ENCODE data around the gene NADSYN1. TPM values are rescaled to one million over a fixed set of nuclear protein-coding genes. Genes with fewer than 3 reads are reported as not detected.

Gene NADSYN1
- total RNA-seq, 1 experiment from 2014 or later: 79.7 TPM

DNA sequence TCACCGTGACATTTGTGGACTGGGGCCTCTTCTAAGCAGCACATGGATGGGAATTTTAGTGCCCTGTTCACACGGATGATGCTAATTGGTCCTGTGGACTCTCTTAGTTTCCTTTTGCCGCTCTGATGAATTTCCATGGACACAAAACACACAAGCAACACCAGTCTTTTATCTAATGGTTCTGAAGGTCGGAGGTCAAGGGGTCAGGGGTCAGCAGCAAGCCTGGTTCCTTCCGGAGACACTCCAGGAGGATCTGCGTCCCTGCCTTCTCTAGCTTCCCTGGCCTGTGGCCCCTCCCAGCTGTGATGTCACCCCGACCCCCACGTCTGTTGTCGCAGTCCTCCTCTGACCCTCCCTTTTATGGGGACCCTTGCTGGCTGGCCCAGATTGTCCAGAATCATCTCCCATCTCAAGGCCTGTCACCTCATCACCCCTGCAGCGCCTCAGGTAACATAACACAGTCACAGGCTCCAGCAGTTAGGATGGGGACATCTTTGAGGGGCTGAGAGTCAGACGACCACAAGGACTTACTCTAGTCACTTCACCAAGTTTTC is 6.8 kb downstream of the NADSYN1 start:
- Mint-ChIP-seq H3K36me3 (ENCODE audit: insufficient read depth, unreplicated experiment) (peaks cover 46% of the 10 kb centered on the region), H3K9me3 (ENCODE audit: low read depth, unreplicated experiment) (no peaks in the 10 kb centered on the region)
- CTCF ChIA-PET: no interaction called here

DNA sequence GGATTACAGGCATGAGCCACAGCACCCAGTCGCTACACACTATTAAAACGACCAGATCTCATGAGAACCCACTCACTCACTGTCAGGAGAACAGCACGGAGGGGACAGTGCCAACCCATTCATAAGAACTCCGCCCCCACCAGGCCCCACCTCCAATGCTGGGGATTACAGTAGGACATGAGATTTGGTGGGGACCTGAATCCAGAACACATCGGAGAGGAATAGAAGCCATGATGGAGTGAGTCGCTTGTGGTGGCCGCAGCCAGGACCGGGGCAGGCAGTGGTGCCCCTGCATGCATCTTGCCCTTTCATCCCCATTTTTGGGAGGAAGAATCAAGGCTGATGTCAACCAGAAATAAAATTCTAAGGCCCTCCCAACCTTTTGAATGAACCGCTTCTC is 8.7 kb downstream of the NADSYN1 start:
- no peaks in the 10 kb centered on the region for H3K27me3 Mint-ChIP-seq (ENCODE audit: unreplicated experiment)
- H3K4me1 Mint-ChIP-seq (ENCODE audit: low read depth, unreplicated experiment): no peaks in the 10 kb centered on the region
- intact Hi-C loops (cut with micrococcal nuclease; ENCODE audit: unreplicated experiment): no loop called here
- H3K4me3 Mint-ChIP-seq (ENCODE audit: low read depth, unreplicated experiment): no peak overlapping the region
- DNase-seq: no peak
- H3K27ac Mint-ChIP-seq (ENCODE audit: unreplicated experiment): no peak overlapping the region
- no TSS peak for BruUV-seq (replicated peaks)
- CTCF ChIA-PET: no interaction called here
- TF ChIP-seq, protein P1, sequence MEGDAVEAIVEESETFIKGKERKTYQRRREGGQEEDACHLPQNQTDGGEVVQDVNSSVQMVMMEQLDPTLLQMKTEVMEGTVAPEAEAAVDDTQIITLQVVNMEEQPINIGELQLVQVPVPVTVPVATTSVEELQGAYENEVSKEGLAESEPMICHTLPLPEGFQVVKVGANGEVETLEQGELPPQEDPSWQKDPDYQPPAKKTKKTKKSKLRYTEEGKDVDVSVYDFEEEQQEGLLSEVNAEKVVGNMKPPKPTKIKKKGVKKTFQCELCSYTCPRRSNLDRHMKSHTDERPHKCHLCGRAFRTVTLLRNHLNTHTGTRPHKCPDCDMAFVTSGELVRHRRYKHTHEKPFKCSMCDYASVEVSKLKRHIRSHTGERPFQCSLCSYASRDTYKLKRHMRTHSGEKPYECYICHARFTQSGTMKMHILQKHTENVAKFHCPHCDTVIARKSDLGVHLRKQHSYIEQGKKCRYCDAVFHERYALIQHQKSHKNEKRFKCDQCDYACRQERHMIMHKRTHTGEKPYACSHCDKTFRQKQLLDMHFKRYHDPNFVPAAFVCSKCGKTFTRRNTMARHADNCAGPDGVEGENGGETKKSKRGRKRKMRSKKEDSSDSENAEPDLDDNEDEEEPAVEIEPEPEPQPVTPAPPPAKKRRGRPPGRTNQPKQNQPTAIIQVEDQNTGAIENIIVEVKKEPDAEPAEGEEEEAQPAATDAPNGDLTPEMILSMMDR (IDR thresholded peaks at IDR 0.05; ENCODE audit: unreplicated experiment): no peak
- no peaks in the 10 kb centered on the region for H3K9me3 Mint-ChIP-seq (ENCODE audit: low read depth, unreplicated experiment)
- peaks cover 30% of the 10 kb centered on the region for H3K36me3 Mint-ChIP-seq (ENCODE audit: insufficient read depth, unreplicated experiment)

More for the DNA sequence above, 6.8 kb downstream of the NADSYN1 start:
- DNase-seq: no peak
- TF ChIP-seq, protein P1 (IDR thresholded peaks at IDR 0.05; ENCODE audit: unreplicated experiment): no peak
- H3K4me1 Mint-ChIP-seq (ENCODE audit: low read depth, unreplicated experiment): peaks cover 2% of the 10 kb centered on the region
- intact Hi-C loops (cut with micrococcal nuclease; ENCODE audit: unreplicated experiment): no loop called here
- no peak overlapping the region for H3K4me3 Mint-ChIP-seq (ENCODE audit: low read depth, unreplicated experiment)
- H3K27me3 Mint-ChIP-seq (ENCODE audit: unreplicated experiment): no peaks in the 10 kb centered on the region
- H3K27ac Mint-ChIP-seq (ENCODE audit: unreplicated experiment): no peak overlapping the region
- BruUV-seq (replicated peaks): no TSS peak

DNA sequence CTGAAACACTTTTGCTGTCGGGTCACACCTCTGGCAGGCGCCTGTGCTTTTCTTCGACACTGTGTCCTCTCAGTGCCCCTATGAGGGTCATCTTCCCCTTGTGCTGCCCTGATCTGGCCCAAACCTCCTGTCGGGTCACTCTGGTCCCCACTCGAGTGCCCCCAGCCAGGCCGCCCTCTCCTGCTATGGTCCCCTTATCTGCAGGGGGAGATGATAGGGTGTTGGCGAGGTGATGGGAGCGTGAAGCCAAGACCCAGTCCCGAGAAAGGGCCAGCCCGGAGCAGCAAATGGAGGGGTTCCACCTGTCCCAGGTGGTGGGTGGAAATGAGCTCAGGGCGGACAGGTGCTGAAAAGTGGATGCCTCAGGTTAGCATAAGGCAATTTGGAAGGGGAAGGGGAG is 9.7 kb downstream of the NADSYN1 start:
- intact Hi-C loops (cut with micrococcal nuclease; ENCODE audit: unreplicated experiment): no loop called here
- Mint-ChIP-seq H3K27ac (ENCODE audit: unreplicated experiment) (no peak overlapping the region), H3K9me3 (ENCODE audit: low read depth, unreplicated experiment) (no peaks in the 10 kb centered on the region), H3K36me3 (ENCODE audit: insufficient read depth, unreplicated experiment) (peaks cover 26% of the 10 kb centered on the region), H3K4me3 (ENCODE audit: low read depth, unreplicated experiment) (no peak overlapping the region), H3K27me3 (ENCODE audit: unreplicated experiment) (no peaks in the 10 kb centered on the region), H3K4me1 (ENCODE audit: low read depth, unreplicated experiment) (no peaks in the 10 kb centered on the region)
- DNase-seq: no peak
- CTCF ChIA-PET: no interaction called here
- TF ChIP-seq, protein P1 (IDR thresholded peaks at IDR 0.05; ENCODE audit: unreplicated experiment): no peak
- BruUV-seq (replicated peaks): no TSS peak

DNA sequence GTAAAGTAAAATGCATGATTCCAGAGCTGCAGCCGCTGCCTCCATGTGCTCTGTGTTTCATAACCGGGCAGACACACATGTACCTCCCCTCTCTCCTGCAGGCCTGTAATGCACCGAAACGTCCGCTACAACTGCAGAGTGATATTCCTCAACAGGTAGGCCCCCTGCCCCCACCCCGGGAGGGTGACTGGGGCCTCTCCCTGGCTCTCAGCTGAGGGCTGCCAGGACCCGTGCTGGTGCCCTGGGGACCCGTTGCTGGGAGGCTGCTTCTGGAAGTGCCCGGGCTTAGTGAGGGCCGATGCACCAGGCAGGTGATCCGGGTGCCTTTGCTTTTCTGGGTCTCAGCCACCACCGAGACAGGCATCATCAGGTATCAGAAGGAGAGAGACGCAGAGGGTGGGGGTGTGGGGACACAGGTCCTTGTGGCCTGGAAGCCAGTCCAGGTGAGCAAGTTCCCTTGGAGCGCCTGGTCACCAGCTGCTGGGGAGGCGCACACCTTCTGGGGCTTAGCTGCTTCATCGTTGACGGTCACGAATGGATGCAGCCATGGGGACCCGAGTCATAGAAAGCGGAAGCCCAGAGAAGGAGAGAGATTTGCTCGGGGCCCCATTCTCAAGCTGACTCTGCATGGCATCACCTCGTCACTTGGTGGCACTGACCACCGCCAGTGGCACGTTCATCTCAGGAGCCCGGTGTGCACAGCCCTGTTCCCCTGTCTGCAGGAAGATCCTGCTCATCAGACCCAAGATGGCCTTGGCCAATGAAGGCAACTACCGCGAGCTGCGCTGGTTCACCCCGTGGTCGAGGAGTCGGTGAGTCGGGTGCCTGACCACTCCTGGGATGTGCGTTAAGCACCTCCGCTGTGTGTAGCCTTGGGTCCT is 10.6 kb downstream of the NADSYN1 start:
- no peak for DNase-seq
- Mint-ChIP-seq H3K27ac (ENCODE audit: unreplicated experiment) (no peak overlapping the region), H3K4me1 (ENCODE audit: low read depth, unreplicated experiment) (no peaks in the 10 kb centered on the region), H3K36me3 (ENCODE audit: insufficient read depth, unreplicated experiment) (peaks cover 26% of the 10 kb centered on the region), H3K9me3 (ENCODE audit: low read depth, unreplicated experiment) (no peaks in the 10 kb centered on the region), H3K4me3 (ENCODE audit: low read depth, unreplicated experiment) (no peak overlapping the region), H3K27me3 (ENCODE audit: unreplicated experiment) (no peaks in the 10 kb centered on the region)
- BruUV-seq (replicated peaks): no TSS peak
- intact Hi-C loops (cut with micrococcal nuclease; ENCODE audit: unreplicated experiment): no loop called here
- TF ChIP-seq, protein P1 (IDR thresholded peaks at IDR 0.05; ENCODE audit: unreplicated experiment): no peak
- CTCF ChIA-PET: no interaction called here
